B cell (primary cell): ENCODE data around the gene MEAK7. TPM values are rescaled to one million over a fixed set of nuclear protein-coding genes. Genes with fewer than 3 reads are reported as not detected.
"Not testable (repeated sequence)": the region's sequence is repeated elsewhere in the genome, so short reads cannot be mapped to it uniquely, and the experiment has no call there.

Experiments used
- ATAC-seq: fragments of 200-7000 bp; cut with Tn5 transposase; one replicate; pipeline ENCODE4 v1.10.0; 2021; ENCODE audit warnings: low read depth, mild to moderate bottlenecking, moderate number of reproducible peaks, moderate library complexity
- CTCF ChIA-PET: fragments of 350-600 bp; sonication (Branson Sonifier 250); formaldehyde crosslinking; loops from one replicate; lab custom pipeline; 2021; ENCODE audit warnings: antibody characterized with exemption, inconsistent platforms; lab: Charles Lee
- POLR2A ChIA-PET: fragments of 350-600 bp; sonication (Branson Sonifier 250); formaldehyde crosslinking; loops from one replicate; lab custom pipeline; 2021; ENCODE audit warnings: antibody characterized with exemption; lab: Charles Lee
- DNase-seq: peaks from one replicate; pipeline ENCODE4 v3.0.0; 2013
- H2AFZ ChIP-seq: 2 replicates; pipeline ENCODE4 v1.6.1; 2012; ENCODE audit warnings: mild to moderate bottlenecking, low read depth, low read length; ENCODE audit not compliant: insufficient read depth, poor library complexity, severe bottlenecking
- H3K27ac ChIP-seq, 2 donors: 1 replicate in 1 of 2; 2 replicates in 1 of 2; pipeline ENCODE4 v1.5.1; 2012 to 2013; ENCODE audit warnings: low read length in 2 of 2, mild to moderate bottlenecking in 2 of 2, moderate library complexity in 1 of 2
- H3K27me3 ChIP-seq, 4 experiments: fragments of 200-600 bp in 1 of 4; sonication (generic) in 1 of 4; replicated peaks in 1 of 4; 1 replicate in 2 of 4; 2 replicates in 2 of 4; pipeline versions ENCODE4 v1.6.1 to v1.7.0; 2013 to 2016; ENCODE audit warnings: low read length in 3 of 4, mild to moderate bottlenecking in 2 of 4, mixed read lengths in 1 of 4, moderate library complexity in 1 of 4; ENCODE audit not compliant: insufficient read depth in 4 of 4, control insufficient read depth in 3 of 4; ENCODE audit errors: control extremely low read depth in 1 of 4
- H3K36me3 ChIP-seq, 2 experiments: replicated peaks in 1 of 2; 1 replicate in 1 of 2; 2 replicates in 1 of 2; pipeline versions ENCODE4 v1.6.1 to v1.7.1; 2013; ENCODE audit warnings: low read length in 1 of 2; ENCODE audit not compliant: insufficient read depth in 2 of 2, control insufficient read depth in 1 of 2; ENCODE audit errors: control extremely low read depth in 1 of 2, extremely low read depth in 1 of 2
- H3K4me1 ChIP-seq, 2 donors: fragments of 200-600 bp in 1 of 2; sonication (generic) in 1 of 2; 1 replicate in 1 of 2; 2 replicates in 1 of 2; pipeline versions ENCODE4 v1.5.1 to v1.6.1; 2013 to 2017; ENCODE audit warnings: low read length in 2 of 2; ENCODE audit not compliant: control insufficient read depth in 2 of 2, insufficient read depth in 2 of 2
- H3K4me2 ChIP-seq: replicated peaks from 2 replicates; pipeline ENCODE3; 2012; ENCODE audit warnings: mild to moderate bottlenecking, low read depth, low read length; ENCODE audit not compliant: poor library complexity, severe bottlenecking
- H3K4me3 ChIP-seq, 5 experiments: fragments of 200-600 bp in 1 of 5; sonication (generic) in 1 of 5; 1 replicate in 3 of 5; 2 replicates in 2 of 5; pipeline versions ENCODE4 v1.5.1 to v1.7.0; 2011 to 2016; ENCODE audit warnings: low read length in 4 of 5, mild to moderate bottlenecking in 4 of 5, low read depth in 2 of 5, control low read depth in 1 of 5, moderate library complexity in 1 of 5; ENCODE audit not compliant: insufficient read depth in 1 of 5; ENCODE audit errors: control extremely low read depth in 1 of 5, extremely low read depth in 1 of 5
- H3K79me2 ChIP-seq: fragments of 200-600 bp; sonication (generic); one replicate; pipeline ENCODE4 v1.6.0; 2016; ENCODE audit warnings: low read length; ENCODE audit not compliant: control insufficient read depth, insufficient read depth
- H3K9ac ChIP-seq: fragments of 200-600 bp; sonication (generic); 2 replicates; pipeline ENCODE4 v1.6.1; 2017; ENCODE audit warnings: mild to moderate bottlenecking, low read length, moderate library complexity
- H3K9me3 ChIP-seq, 3 donors: one replicate each; pipeline versions ENCODE4 v1.6.1 to v1.7.1; 2013; ENCODE audit warnings: low read length in 2 of 3; ENCODE audit not compliant: control insufficient read depth in 2 of 3, insufficient read depth in 1 of 3; ENCODE audit errors: control extremely low read depth in 1 of 3
- H4K20me1 ChIP-seq: 2 replicates; pipeline ENCODE4 v1.6.0; 2012; ENCODE audit warnings: mild to moderate bottlenecking, low read length; ENCODE audit not compliant: insufficient read depth, control insufficient read depth, poor library complexity, severe bottlenecking
- H3K27ac Mint-ChIP-seq: one replicate; pipeline ENCODE4 v1.8.0; 2021; ENCODE audit warnings: mixed read lengths
- H3K27me3 Mint-ChIP-seq: one replicate; pipeline ENCODE4 v1.8.0; 2021; ENCODE audit warnings: mixed read lengths
- H3K4me1 Mint-ChIP-seq: one replicate; pipeline ENCODE4 v1.8.0; 2021; ENCODE audit warnings: mixed read lengths
- H3K4me3 Mint-ChIP-seq: one replicate; pipeline ENCODE4 v1.8.0; 2021; ENCODE audit warnings: mixed read lengths
- H3K9me3 Mint-ChIP-seq: one replicate; pipeline ENCODE4 v1.8.0; 2022; ENCODE audit warnings: mixed read lengths; ENCODE audit not compliant: insufficient read depth
- EZH2 ChIP-seq: IDR thresholded peaks from 2 replicates; pipeline ENCODE4 v1.6.1; 2012; ENCODE audit warnings: borderline replicate concordance, low read depth, mild to moderate bottlenecking, moderate library complexity, low read length; ENCODE audit not compliant: insufficient read depth, poor library complexity, severe bottlenecking
- WGBS: methylation state at CpG from one replicate; pipeline ENCODE4 v1.1.5; 2013; ENCODE audit warnings: missing lambda C conversion rate; ENCODE audit not compliant: insufficient coverage; 5-methylcytosine and 5-hydroxymethylcytosine counted together
- intact Hi-C: fragments of 100-400 bp; cut with micrococcal nuclease; formaldehyde crosslinking; loops from one replicate; pipeline ENCODE4 v1.10.0; 2022
- polyA plus RNA-seq: library from polyadenylated mRNA; depleted of rRNA; stranded (reverse); fragments of >200 nt; gene quantifications from 2 replicates; pipeline ENCODE4 v1.2.3, GENCODE V29; 2012
- total RNA-seq, 2 donors: library from RNA; stranded (reverse); fragments of 120-200 nt in 1 of 2; gene quantifications; 1 replicate in 1 of 2; 2 replicates in 1 of 2; pipeline versions ENCODE4 v1.2.3 to v1.2.4, GENCODE V29; 2013 to 2022
- TF ChIP-seq, protein P1 (sequence below): fragments of 200-600 bp; IDR thresholded peaks from one replicate; pipeline ENCODE4 v1.8.0; 2022; ENCODE audit warnings: antibody characterized with exemption, mild to moderate bottlenecking

The MEAK7 gene
- total and polyA plus RNA-seq, 2 donors (not counting 1 experiment from before 2014, with no cell fraction given) = 3.9 to 19.3 TPM

DNA sequence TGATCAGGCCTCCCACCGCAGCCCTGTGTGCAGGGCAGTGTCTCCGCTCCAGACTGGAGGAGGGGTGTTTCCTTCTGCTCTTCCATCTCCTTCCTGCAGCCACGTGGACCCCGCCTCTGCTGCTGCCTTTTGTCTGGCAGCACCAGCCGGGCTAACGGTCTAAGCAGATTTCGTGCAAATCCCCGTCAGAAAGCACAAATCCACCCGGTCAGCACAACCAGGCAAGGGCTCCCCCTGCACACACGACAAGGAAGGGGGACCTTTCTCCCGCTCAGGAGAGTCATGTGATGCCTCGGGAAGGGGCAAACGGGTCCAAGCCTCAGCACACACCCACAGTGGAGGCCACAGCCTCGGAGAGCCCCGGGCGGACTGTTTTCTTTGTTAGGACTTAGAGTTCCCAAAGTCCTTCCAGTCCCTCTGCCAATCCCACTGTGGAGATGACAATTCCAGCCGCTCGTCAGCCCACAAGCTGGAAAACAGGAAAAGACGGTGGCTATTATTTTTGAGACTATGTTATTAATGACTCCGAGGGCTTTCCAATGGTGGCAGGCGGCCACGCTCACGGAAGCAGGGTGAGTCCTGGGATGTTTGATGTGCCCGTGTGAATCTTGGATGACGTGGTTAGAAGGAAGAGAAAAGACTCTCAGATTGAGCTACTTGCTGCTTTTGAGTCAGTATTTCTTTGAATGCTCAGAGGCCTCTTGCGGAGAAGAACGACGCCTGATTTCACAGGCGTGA, 22.5 kb upstream of the MEAK7 start:
- CTCF ChIA-PET = interaction anchor here (1.5 to 3.9 kb wide), 2 partner anchors 95 to 199 kb away, joined by 5 to 17 read pairs; no protein-coding TSS in a partner anchor

GRCh38 chr16:84524941-84525581, 20.6 kb upstream of the MEAK7 start:
- H3K4me1 Mint-ChIP-seq, H4K20me1 ChIP-seq, ATAC-seq, H3K9me3 Mint-ChIP-seq, H3K36me3 ChIP-seq, intact Hi-C loops, H3K4me3 ChIP-seq, H3K79me2 ChIP-seq, POLR2A ChIA-PET, H3K4me1 ChIP-seq, DNase-seq, H3K4me2 ChIP-seq, H3K27me3 Mint-ChIP-seq, H3K4me3 Mint-ChIP-seq, H3K9ac ChIP-seq, H3K27me3 ChIP-seq, H2AFZ ChIP-seq, H3K27ac ChIP-seq, H3K27ac Mint-ChIP-seq: not testable (repeated sequence)
- H3K9me3 ChIP-seq = peaks cover 0 to 17% (median 5%) of the 10 kb centered on the region in 3 donors
- CTCF ChIA-PET = interaction anchor here (1.8 kb wide), 1 partner anchor 213 kb away, joined by 4 read pairs; no protein-coding TSS in a partner anchor
- 94% methylated on average over 13 of the region's 21 CpGs for WGBS

More for the DNA sequence above, 22.5 kb upstream of the MEAK7 start:
- Mint-ChIP-seq H3K9me3 (peaks cover 5% of the 10 kb centered on the region), H3K4me3 (no peak overlapping the region), H3K27ac (no peak overlapping the region), H3K27me3 (no peaks in the 10 kb centered on the region), H3K4me1 (peaks cover 4% of the 10 kb centered on the region)
- POLR2A ChIA-PET = no interaction called here
- TF ChIP-seq EZH2 = no peak
- TF ChIP-seq, protein P1, sequence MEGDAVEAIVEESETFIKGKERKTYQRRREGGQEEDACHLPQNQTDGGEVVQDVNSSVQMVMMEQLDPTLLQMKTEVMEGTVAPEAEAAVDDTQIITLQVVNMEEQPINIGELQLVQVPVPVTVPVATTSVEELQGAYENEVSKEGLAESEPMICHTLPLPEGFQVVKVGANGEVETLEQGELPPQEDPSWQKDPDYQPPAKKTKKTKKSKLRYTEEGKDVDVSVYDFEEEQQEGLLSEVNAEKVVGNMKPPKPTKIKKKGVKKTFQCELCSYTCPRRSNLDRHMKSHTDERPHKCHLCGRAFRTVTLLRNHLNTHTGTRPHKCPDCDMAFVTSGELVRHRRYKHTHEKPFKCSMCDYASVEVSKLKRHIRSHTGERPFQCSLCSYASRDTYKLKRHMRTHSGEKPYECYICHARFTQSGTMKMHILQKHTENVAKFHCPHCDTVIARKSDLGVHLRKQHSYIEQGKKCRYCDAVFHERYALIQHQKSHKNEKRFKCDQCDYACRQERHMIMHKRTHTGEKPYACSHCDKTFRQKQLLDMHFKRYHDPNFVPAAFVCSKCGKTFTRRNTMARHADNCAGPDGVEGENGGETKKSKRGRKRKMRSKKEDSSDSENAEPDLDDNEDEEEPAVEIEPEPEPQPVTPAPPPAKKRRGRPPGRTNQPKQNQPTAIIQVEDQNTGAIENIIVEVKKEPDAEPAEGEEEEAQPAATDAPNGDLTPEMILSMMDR = no peak
- H4K20me1 ChIP-seq = no peaks in the 10 kb centered on the region
- H3K9me3 ChIP-seq = peaks cover 0 to 17% (median 5%) of the 10 kb centered on the region in 3 donors
- peaks cover 0 to 2% (median 0%) of the 10 kb centered on the region in 4 experiments for H3K27me3 ChIP-seq
- H3K9ac ChIP-seq = no peak overlapping the region
- H3K36me3 ChIP-seq = no peaks in the 10 kb centered on the region
- WGBS = 50% methylated on average over 24 of the region's 29 CpGs
- no peak overlapping the region for H3K4me3 ChIP-seq
- no peaks in the 10 kb centered on the region for H3K79me2 ChIP-seq
- no peak overlapping the region for H3K27ac ChIP-seq
- no peak overlapping the region for H2AFZ ChIP-seq
- no peak overlapping the region for H3K4me2 ChIP-seq
- intact Hi-C loops = no loop called here
- DNase-seq (no peak), ATAC-seq (no peak)
- peaks cover under 1 to 5% of the 10 kb centered on the region in 2 donors for H3K4me1 ChIP-seq
